Parathyroid adenoma (tissue), 2 donors: ENCODE measurements around the gene LATS2.

ENCODE experiments used
- H2AFZ ChIP-seq: fragments of 300-600 bp; sonication (generic); one replicate; pipeline ENCODE4 v1.7.0; 2017; ENCODE audit warnings: antibody characterized with exemption, mild to moderate bottlenecking
- H3K27ac ChIP-seq: fragments of 300-600 bp; sonication (generic); one replicate; pipeline ENCODE4 v1.7.0; 2017
- H3K27me3 ChIP-seq: fragments of 300-600 bp; sonication (generic); one replicate; pipeline ENCODE4 v1.7.0; 2017; ENCODE audit warnings: low read length; ENCODE audit not compliant: control insufficient read depth, insufficient read depth
- H3K36me3 ChIP-seq: fragments of 300-600 bp; sonication (generic); one replicate; pipeline ENCODE4 v1.7.0; 2017; ENCODE audit warnings: low read length; ENCODE audit not compliant: control insufficient read depth, insufficient read depth
- H3K4me1 ChIP-seq: fragments of 300-600 bp; sonication (generic); one replicate; pipeline ENCODE4 v1.7.0; 2017; ENCODE audit warnings: control low read depth
- H3K4me2 ChIP-seq: fragments of 300-600 bp; sonication (generic); one replicate; pipeline ENCODE4 v1.7.0; 2017; ENCODE audit warnings: low read length
- H3K4me3 ChIP-seq: fragments of 300-600 bp; sonication (generic); one replicate; pipeline ENCODE4 v1.7.0; 2017; ENCODE audit warnings: low read depth, low read length
- H3K79me2 ChIP-seq: fragments of 300-600 bp; sonication (generic); one replicate; pipeline ENCODE4 v1.7.0; 2017; ENCODE audit warnings: control low read depth
- H3K9ac ChIP-seq: fragments of 300-600 bp; sonication (generic); one replicate; pipeline ENCODE4 v1.7.0; 2017; ENCODE audit warnings: mild to moderate bottlenecking
- H3K9me3 ChIP-seq: fragments of 300-600 bp; sonication (generic); one replicate; pipeline ENCODE4 v1.7.0; 2017; ENCODE audit warnings: low read length; ENCODE audit not compliant: control insufficient read depth
- TF ChIP-seq, protein P1 (sequence below): fragments of 300-600 bp; sonication (generic); IDR thresholded peaks from one replicate; pipeline ENCODE4 v1.7.0; 2017; ENCODE audit warnings: antibody characterized with exemption, mild to moderate bottlenecking
- donor health status: primary hyperparathyroidism.

LATS2 gene

DNA sequence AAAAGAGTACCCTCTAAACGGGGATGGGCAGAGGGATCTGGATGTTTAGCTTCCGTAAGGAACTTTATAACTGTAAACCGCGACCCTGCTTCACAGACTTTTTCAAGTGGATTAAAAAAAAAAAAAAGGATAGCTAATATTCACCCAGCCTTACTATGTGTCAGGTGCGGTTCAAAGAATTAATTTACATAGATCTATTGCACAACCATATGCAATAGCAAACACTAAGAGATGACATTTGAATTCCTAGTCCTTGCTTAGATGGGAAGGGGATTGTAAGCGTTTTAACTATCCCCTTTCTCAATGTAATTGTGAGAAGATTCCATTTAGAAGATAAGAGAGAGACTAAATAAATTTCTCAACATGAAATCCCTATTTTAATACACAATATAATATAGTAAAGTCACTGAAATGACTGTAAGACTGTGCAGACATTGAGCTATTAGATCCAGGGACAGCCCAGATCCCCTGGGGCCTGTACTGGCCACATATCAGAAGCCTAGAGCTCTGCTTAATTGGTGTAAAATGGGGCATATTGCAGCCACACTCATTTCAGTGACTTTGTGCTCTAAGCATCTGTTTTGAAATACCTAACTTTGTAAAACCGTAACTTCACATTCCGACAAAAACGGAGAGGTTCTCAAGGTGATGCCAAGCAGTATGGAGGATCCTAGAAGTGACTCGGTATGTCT is 13.6 kb downstream of the LATS2 start:
- no peak overlapping the region for H3K4me3 ChIP-seq
- H3K9me3 ChIP-seq = no peaks in the 10 kb centered on the region
- H2AFZ ChIP-seq = no peak overlapping the region
- no peak overlapping the region for H3K9ac ChIP-seq
- H3K79me2 ChIP-seq = peaks cover 11% of the 10 kb centered on the region
- no peaks in the 10 kb centered on the region for H3K27me3 ChIP-seq
- TF ChIP-seq, protein P1, sequence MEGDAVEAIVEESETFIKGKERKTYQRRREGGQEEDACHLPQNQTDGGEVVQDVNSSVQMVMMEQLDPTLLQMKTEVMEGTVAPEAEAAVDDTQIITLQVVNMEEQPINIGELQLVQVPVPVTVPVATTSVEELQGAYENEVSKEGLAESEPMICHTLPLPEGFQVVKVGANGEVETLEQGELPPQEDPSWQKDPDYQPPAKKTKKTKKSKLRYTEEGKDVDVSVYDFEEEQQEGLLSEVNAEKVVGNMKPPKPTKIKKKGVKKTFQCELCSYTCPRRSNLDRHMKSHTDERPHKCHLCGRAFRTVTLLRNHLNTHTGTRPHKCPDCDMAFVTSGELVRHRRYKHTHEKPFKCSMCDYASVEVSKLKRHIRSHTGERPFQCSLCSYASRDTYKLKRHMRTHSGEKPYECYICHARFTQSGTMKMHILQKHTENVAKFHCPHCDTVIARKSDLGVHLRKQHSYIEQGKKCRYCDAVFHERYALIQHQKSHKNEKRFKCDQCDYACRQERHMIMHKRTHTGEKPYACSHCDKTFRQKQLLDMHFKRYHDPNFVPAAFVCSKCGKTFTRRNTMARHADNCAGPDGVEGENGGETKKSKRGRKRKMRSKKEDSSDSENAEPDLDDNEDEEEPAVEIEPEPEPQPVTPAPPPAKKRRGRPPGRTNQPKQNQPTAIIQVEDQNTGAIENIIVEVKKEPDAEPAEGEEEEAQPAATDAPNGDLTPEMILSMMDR = no peak
- no peaks in the 10 kb centered on the region for H3K36me3 ChIP-seq
- no peaks in the 10 kb centered on the region for H3K4me1 ChIP-seq
- H3K27ac ChIP-seq = no peak overlapping the region
- H3K4me2 ChIP-seq = no peak overlapping the region

DNA sequence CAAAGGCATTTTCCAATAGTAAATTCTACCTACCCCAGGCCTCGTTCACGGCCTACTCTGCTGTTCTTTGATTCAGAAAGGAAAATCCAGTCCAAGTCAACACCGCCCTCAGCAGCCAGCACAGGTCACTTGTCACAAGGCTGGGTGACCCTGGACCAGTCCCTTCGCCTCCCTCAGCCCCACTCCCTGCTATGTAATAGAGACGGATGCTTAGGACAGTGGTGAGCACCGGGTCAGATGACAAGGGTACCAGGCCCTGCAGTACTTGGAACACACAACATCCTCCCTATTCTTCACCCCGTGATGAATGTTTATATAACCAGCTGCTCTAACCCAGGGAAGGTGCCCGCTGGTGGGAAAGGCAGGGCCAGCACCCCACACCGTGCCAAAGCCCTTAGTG is 14.3 kb downstream of the LATS2 start:
- no peak overlapping the region for H2AFZ ChIP-seq

DNA sequence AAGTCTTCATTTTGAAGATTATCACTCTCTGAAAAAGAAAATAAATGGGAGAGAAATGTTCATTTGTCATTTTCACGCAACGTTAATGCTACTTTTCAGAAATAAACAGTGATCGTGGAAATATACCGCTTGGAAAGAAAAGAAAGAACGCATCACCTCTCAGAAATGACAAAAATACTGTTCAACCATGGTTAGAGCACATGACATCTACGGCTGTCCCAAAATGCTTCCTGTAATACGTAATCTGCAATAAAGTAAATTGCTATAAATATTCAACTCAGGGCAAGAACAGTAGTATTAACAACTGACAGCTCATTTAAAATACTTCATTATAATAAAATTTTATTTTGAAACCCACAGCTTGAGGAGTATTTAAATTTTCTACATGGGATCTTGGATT is 15.2 kb downstream of the LATS2 start:
- Histone ChIP-seq H3K4me1 (no peaks in the 10 kb centered on the region), H3K36me3 (no peaks in the 10 kb centered on the region), H3K27me3 (no peaks in the 10 kb centered on the region), H3K4me2 (no peak overlapping the region), H3K9ac (no peak overlapping the region), H3K9me3 (no peaks in the 10 kb centered on the region), H2AFZ (no peak overlapping the region), H3K79me2 (peaks cover 6% of the 10 kb centered on the region), H3K4me3 (no peak overlapping the region), H3K27ac (no peak overlapping the region)
- TF ChIP-seq, protein P1 = no peak

More for the DNA sequence above, 14.3 kb downstream of the LATS2 start:
- H3K79me2 ChIP-seq = peaks cover 11% of the 10 kb centered on the region
- H3K27ac ChIP-seq = no peak overlapping the region
- TF ChIP-seq, protein P1 = no peak
- H3K36me3 ChIP-seq = no peaks in the 10 kb centered on the region
- H3K9ac ChIP-seq = no peak overlapping the region
- no peak overlapping the region for H3K4me2 ChIP-seq
- no peak overlapping the region for H3K4me3 ChIP-seq
- no peaks in the 10 kb centered on the region for H3K27me3 ChIP-seq
- no peaks in the 10 kb centered on the region for H3K4me1 ChIP-seq
- H3K9me3 ChIP-seq = no peaks in the 10 kb centered on the region

DNA sequence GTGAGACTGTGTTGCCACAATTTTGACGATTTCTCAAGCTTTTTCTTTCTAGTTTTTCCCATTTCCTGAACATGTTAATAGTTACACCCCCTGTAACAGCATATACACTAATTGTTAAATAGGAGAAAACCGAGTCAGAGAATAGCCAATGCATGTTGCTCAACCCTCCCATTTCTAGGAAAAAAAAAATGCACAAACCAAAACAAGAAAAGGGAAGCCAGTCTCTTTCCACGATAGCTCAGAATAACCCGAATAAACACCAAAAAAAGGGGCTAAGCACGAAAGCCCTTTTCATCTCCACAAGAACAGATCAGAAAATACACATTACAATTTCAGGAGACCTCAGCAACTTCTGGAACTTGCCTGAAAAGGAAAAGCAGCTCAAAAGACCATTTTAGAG is 16.3 kb downstream of the LATS2 start:
- Histone ChIP-seq H3K36me3 (no peaks in the 10 kb centered on the region), H3K9ac (no peak overlapping the region), H3K27me3 (no peaks in the 10 kb centered on the region), H2AFZ (no peak overlapping the region), H3K4me3 (no peak overlapping the region), H3K9me3 (no peaks in the 10 kb centered on the region), H3K79me2 (peaks cover 4% of the 10 kb centered on the region), H3K4me1 (no peaks in the 10 kb centered on the region), H3K4me2 (no peak overlapping the region), H3K27ac (no peak overlapping the region)
- TF ChIP-seq, protein P1 = no peak

DNA sequence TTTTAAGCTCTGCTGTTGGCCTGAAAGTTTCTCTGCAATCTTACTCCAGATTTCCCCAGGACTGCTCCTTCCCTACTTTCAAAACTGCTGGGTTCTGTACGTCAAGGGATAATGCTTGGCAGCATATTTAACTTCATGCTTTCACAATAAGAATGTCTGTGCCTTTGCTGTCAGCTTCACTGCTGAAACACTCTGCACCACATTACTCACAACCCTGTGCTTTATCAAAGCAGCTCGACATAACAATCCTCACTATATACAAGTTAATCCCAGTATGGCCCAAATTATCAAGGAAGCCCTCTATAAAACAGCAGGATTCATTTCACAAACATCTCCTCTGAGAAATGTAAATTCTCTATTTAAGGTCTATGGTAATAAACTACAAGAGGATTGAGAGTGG is 17.5 kb downstream of the LATS2 start:
- Histone ChIP-seq H3K79me2 (peaks cover 4% of the 10 kb centered on the region), H2AFZ (no peak overlapping the region), H3K36me3 (no peaks in the 10 kb centered on the region), H3K27ac (no peak overlapping the region), H3K9me3 (no peaks in the 10 kb centered on the region), H3K27me3 (no peaks in the 10 kb centered on the region), H3K4me3 (no peak overlapping the region), H3K4me1 (no peaks in the 10 kb centered on the region), H3K4me2 (no peak overlapping the region), H3K9ac (no peak overlapping the region)
- TF ChIP-seq, protein P1 = no peak
